ENCODE measurements around the gene FGF22. TPM values are rescaled to one million over a fixed set of nuclear protein-coding genes. Genes with fewer than 3 reads are reported as not detected.

Gene FGF22
- total RNA-seq, 2 experiments from 2014 or later = 0.48 TPM; not detected in 1

GRCh38 chr19:593505-593904 lies 46.2 kb upstream of the FGF22 start:
- ChIA-PET CTCF (ENCODE audit: unreplicated experiment) (no interaction called here), POLR2A (no interaction called here)
- Histone ChIP-seq H3K27ac (ENCODE audit: low read depth, low read length, poor library complexity, severe bottlenecking) (no peak overlapping the region), H3K4me3 (ENCODE audit: low read depth, low read length, poor library complexity, severe bottlenecking) (no peak overlapping the region), H3K79me2 (ENCODE audit: insufficient read depth, low read depth, low read length) (no peaks in the 10 kb centered on the region), H3K4me2 (ENCODE audit: low read length) (no peak overlapping the region), H2AFZ (ENCODE audit: low read length) (no peak overlapping the region), H3K9me3 (ENCODE audit: low read length) (no peaks in the 10 kb centered on the region), H3K9me2 (ENCODE audit: insufficient read depth, low read length) (no peaks in the 10 kb centered on the region), H3K4me1 (ENCODE audit: insufficient read depth, low read length, poor library complexity, severe bottlenecking) (peaks cover 7% of the 10 kb centered on the region), H3K36me3 (ENCODE audit: insufficient read depth, low read length) (no peaks in the 10 kb centered on the region), H4K20me1 (ENCODE audit: insufficient read depth, low read length) (no peaks in the 10 kb centered on the region)
- BruUV-seq (replicated peaks) = no TSS peak
- DNase-seq (ENCODE audit: low spot score) = no peak
- no peak for TF ChIP-seq EZH2phosphoT487 (IDR thresholded peaks at IDR 0.05; ENCODE audit: borderline replicate concordance, low read depth, low read length)
- TF ChIP-seq, protein P1, sequence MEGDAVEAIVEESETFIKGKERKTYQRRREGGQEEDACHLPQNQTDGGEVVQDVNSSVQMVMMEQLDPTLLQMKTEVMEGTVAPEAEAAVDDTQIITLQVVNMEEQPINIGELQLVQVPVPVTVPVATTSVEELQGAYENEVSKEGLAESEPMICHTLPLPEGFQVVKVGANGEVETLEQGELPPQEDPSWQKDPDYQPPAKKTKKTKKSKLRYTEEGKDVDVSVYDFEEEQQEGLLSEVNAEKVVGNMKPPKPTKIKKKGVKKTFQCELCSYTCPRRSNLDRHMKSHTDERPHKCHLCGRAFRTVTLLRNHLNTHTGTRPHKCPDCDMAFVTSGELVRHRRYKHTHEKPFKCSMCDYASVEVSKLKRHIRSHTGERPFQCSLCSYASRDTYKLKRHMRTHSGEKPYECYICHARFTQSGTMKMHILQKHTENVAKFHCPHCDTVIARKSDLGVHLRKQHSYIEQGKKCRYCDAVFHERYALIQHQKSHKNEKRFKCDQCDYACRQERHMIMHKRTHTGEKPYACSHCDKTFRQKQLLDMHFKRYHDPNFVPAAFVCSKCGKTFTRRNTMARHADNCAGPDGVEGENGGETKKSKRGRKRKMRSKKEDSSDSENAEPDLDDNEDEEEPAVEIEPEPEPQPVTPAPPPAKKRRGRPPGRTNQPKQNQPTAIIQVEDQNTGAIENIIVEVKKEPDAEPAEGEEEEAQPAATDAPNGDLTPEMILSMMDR (conservative IDR thresholded peaks at IDR 0.05; ENCODE audit: low read length) = no peak
- intact Hi-C loops (cut with micrococcal nuclease; ENCODE audit: unreplicated experiment) = no loop called here

DNA sequence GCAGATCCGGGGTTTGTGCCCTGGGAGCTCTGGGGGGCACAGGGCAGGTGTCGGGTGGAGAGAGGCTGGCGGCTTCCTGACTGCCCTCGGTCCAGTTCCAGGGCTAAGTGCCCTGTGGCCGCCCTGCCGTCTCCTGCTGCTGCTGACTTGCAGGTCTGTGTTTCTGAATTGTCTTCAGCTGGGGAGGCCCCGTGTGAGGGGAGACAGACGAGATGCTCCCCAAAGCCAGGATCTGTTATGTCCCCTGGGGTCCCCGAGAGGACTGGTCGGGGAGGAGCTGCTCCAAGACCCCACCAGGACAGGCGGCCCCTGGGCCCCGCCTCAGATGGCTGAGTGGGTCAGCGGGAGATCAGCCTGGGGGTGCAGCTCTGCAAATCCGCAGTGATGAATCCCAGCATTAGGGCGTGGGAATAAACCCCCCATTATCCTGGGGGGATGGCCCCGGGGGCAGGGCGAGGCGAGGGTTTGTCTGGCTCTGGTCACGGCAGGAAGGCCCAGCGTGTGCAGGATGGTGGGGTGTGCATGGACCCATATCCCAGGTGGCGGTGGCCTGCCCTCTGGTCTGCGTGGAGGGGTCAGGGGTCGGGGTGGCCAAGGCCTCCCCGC lies 45.3 kb upstream of the FGF22 start:
- no peaks in the 10 kb centered on the region for H3K4me1 ChIP-seq (ENCODE audit: insufficient read depth, low read length, poor library complexity, severe bottlenecking)
- no peaks in the 10 kb centered on the region for H3K36me3 ChIP-seq (ENCODE audit: insufficient read depth, low read length)
- H3K4me3 ChIP-seq (ENCODE audit: low read depth, low read length, poor library complexity, severe bottlenecking) = no peak overlapping the region
- no peaks in the 10 kb centered on the region for H3K9me3 ChIP-seq (ENCODE audit: low read length)
- H2AFZ ChIP-seq (ENCODE audit: low read length) = no peak overlapping the region
- POLR2A ChIA-PET = no interaction called here
- BruUV-seq (replicated peaks) = no TSS peak
- no peak for DNase-seq (ENCODE audit: low spot score)
- CTCF ChIA-PET (ENCODE audit: unreplicated experiment) = no interaction called here
- H3K4me2 ChIP-seq (ENCODE audit: low read length) = no peak overlapping the region
- no peaks in the 10 kb centered on the region for H3K79me2 ChIP-seq (ENCODE audit: insufficient read depth, low read depth, low read length)
- no peak overlapping the region for H3K27ac ChIP-seq (ENCODE audit: low read depth, low read length, poor library complexity, severe bottlenecking)
- TF ChIP-seq EZH2phosphoT487 (IDR thresholded peaks at IDR 0.05; ENCODE audit: borderline replicate concordance, low read depth, low read length) = no peak
- TF ChIP-seq, protein P1 (conservative IDR thresholded peaks at IDR 0.05; ENCODE audit: low read length) = no peak
- H4K20me1 ChIP-seq (ENCODE audit: insufficient read depth, low read length) = no peaks in the 10 kb centered on the region
- intact Hi-C loops (cut with micrococcal nuclease; ENCODE audit: unreplicated experiment) = no loop called here
- H3K9me2 ChIP-seq (ENCODE audit: insufficient read depth, low read length) = no peaks in the 10 kb centered on the region

DNA sequence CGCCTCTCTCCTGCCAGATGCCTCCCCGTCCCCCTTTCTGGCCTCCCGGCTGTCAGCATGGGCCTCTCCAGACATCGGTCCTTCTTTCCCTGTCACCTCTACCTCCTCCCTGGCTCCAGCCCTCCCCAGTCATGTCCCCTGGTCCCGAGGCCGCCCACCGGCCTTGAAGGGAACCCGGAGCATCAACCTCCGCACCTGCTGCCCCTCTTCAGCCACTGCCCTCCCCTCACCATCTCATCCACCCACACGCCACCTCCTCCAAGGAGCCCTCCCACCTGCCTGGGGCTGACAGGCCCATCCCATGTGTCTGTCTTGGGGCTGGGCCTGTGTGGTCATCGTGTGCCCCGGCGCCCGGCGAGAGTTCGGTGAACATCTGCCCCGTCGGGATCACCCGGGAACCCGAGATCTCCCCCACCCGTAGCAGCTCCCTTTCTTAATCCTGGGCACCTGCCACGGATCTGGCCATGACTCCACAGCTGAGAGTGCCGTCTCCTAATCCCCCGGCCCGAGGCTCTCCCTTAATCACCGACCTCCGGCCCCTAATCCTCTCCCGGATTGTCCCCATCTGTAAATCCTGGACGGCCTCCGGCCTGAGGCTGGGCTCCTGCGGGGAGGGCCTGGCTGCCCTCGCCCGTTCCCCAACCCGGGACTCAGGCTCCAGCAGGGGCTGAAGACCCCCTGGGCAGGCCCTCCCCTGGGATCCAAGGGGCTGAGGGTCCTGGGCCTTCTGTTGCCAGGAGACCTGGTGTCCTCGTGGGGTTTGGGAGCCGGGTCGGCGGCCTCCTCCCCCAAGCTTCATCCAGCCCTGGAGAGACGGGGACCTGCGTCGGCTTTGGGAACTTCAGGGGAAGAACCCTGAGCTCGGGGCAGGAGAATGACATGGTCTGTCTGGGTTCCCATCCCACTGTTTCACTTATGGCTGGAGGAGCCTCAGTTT lies 44.1 kb upstream of the FGF22 start:
- H3K79me2 ChIP-seq (ENCODE audit: insufficient read depth, low read depth, low read length) = no peaks in the 10 kb centered on the region

More for the DNA sequence above, 44.1 kb upstream of the FGF22 start:
- no peak for DNase-seq (ENCODE audit: low spot score)
- Histone ChIP-seq H3K4me1 (ENCODE audit: insufficient read depth, low read length, poor library complexity, severe bottlenecking) (no peaks in the 10 kb centered on the region), H3K4me3 (ENCODE audit: low read depth, low read length, poor library complexity, severe bottlenecking) (no peak overlapping the region), H3K27ac (ENCODE audit: low read depth, low read length, poor library complexity, severe bottlenecking) (no peak overlapping the region), H3K9me2 (ENCODE audit: insufficient read depth, low read length) (no peaks in the 10 kb centered on the region), H4K20me1 (ENCODE audit: insufficient read depth, low read length) (no peaks in the 10 kb centered on the region), H3K36me3 (ENCODE audit: insufficient read depth, low read length) (no peaks in the 10 kb centered on the region), H3K9me3 (ENCODE audit: low read length) (no peaks in the 10 kb centered on the region), H2AFZ (ENCODE audit: low read length) (no peak overlapping the region), H3K4me2 (ENCODE audit: low read length) (no peak overlapping the region)
- no peak for TF ChIP-seq EZH2phosphoT487 (IDR thresholded peaks at IDR 0.05; ENCODE audit: borderline replicate concordance, low read depth, low read length)
- TF ChIP-seq, protein P1 (conservative IDR thresholded peaks at IDR 0.05; ENCODE audit: low read length) = no peak
- ChIA-PET CTCF (ENCODE audit: unreplicated experiment) (no interaction called here), POLR2A (no interaction called here)
- intact Hi-C loops (cut with micrococcal nuclease; ENCODE audit: unreplicated experiment) = no loop called here
- BruUV-seq (replicated peaks) = no TSS peak

All from OCI-LY7 (cell line).